GM12878 (cell line): ENCODE data around the gene CNRIP1. TPM values are rescaled to one million over a fixed set of nuclear protein-coding genes. Genes with fewer than 3 reads are reported as not detected.

Experiments
- ATAC-seq: fragments of 200-7000 bp; cut with Tn5 transposase; 3 replicates; pipeline ENCODE4 v1.9.1; 2020; ENCODE audit warnings: mild to moderate bottlenecking, moderate library complexity
- BruUV-seq: library from RNA; stranded (reverse); fragments of 400-500 nt; replicated peaks from 2 replicates; lab custom pipeline; 2021; lab: Mats Ljungman, UMichigan
- CTCF ChIA-PET: fragments of 300-600 bp; sonication (Branson Sonifier 250); formaldehyde crosslinking; extraction: SDS; loops from one replicate; lab custom pipeline; 2021; ENCODE audit warnings: inconsistent platforms; lab: Yijun Ruan, JAX
- POLR2A ChIA-PET: fragments of 350-600 bp; formaldehyde crosslinking; extraction: SDS; loops from one replicate; lab custom pipeline; 2021; ENCODE audit warnings: inconsistent platforms; lab: Charles Lee
- RAD21 ChIA-PET: fragments of 300-600 bp; sonication (Branson Sonifier 250); formaldehyde crosslinking; loops from one replicate; lab custom pipeline; 2023; ENCODE audit warnings: antibody characterized with exemption; ENCODE audit not compliant: unreplicated experiment; lab: Charles Lee
- SMC1A ChIA-PET: fragments of 300-600 bp; sonication (Branson Sonifier 250); formaldehyde crosslinking; loops from one replicate; lab custom pipeline; 2023; ENCODE audit not compliant: unreplicated experiment, uncharacterized antibody; lab: Charles Lee
- DNase-seq: peaks from one replicate; pipeline ENCODE4 v3.0.0-alpha.2; 2011; ENCODE audit warnings: low read depth, low spot score
- FAIRE-seq: peaks from 3 replicates; lab custom pipeline; 2011; peaks lifted over from hg19 to GRCh38; lab: Jason Lieb, UNC
- H2AFZ ChIP-seq: 2 replicates; pipeline ENCODE4 v1.6.0; 2011; ENCODE audit warnings: low read depth, low read length, control low read depth; ENCODE audit not compliant: control insufficient read depth
- H3K27ac ChIP-seq: 2 replicates; pipeline ENCODE4 v1.5.1; 2011; ENCODE audit warnings: control low read depth; ENCODE audit not compliant: control insufficient read depth, insufficient read depth
- H3K27me3 ChIP-seq, 2 experiments: replicated peaks in 1 of 2; 2 replicates each; pipeline versions ENCODE4 v1.6.0 to v1.6.1; 2011; ENCODE audit warnings: low read length in 1 of 2; ENCODE audit not compliant: control insufficient read depth in 2 of 2, insufficient read depth in 2 of 2
- H3K36me3 ChIP-seq, 2 experiments: 2 replicates each; pipeline ENCODE4 v1.5.1; 2011; ENCODE audit warnings: low read length in 1 of 2; ENCODE audit not compliant: control insufficient read depth in 2 of 2, insufficient read depth in 2 of 2
- H3K4me1 ChIP-seq: 2 replicates; pipeline ENCODE4 v1.6.1; 2011; ENCODE audit warnings: mild to moderate bottlenecking, low read length, moderate library complexity, mixed read lengths; ENCODE audit not compliant: control insufficient read depth, insufficient read depth
- H3K4me2 ChIP-seq: 2 replicates; pipeline ENCODE4 v1.6.0; 2011; ENCODE audit warnings: control low read depth; ENCODE audit not compliant: control insufficient read depth, insufficient read depth
- H3K4me3 ChIP-seq: fragments of 200-600 bp; sonication (generic); 2 replicates; pipeline ENCODE4 v1.5.1; 2016
- H3K79me2 ChIP-seq: 2 replicates; pipeline ENCODE4 v1.6.0; 2011; ENCODE audit warnings: low read length; ENCODE audit not compliant: control insufficient read depth, insufficient read depth
- H3K9ac ChIP-seq: 2 replicates; pipeline ENCODE4 v1.8.0; 2011; ENCODE audit warnings: low read length, control low read depth, mixed read lengths; ENCODE audit not compliant: control insufficient read depth, insufficient read depth
- H3K9me3 ChIP-seq: replicated peaks from 3 replicates; pipeline ENCODE4 v1.5.1; 2011; ENCODE audit warnings: mild to moderate bottlenecking, low read length; ENCODE audit not compliant: control insufficient read depth, insufficient read depth
- H4K20me1 ChIP-seq: 2 replicates; pipeline ENCODE4 v1.6.0; 2011; ENCODE audit not compliant: control insufficient read depth, insufficient read depth
- EED ChIP-seq: sonication (generic); IDR thresholded peaks from 2 replicates; pipeline ENCODE4 v1.6.1; 2016; ENCODE audit warnings: antibody characterized with exemption, low read depth
- ESRRA ChIP-seq: IDR thresholded peaks from 2 replicates; pipeline ENCODE4 v1.6.1; 2012; ENCODE audit warnings: mild to moderate bottlenecking, low read length, improper control_type of control experiment
- FOS ChIP-seq: IDR thresholded peaks from 3 replicates; pipeline ENCODE4 v1.6.1; 2011; ENCODE audit warnings: borderline replicate concordance; ENCODE audit not compliant: insufficient read length; ENCODE audit errors: extremely low read depth
- LARP7 ChIP-seq: fragments of 450-650 bp; IDR thresholded peaks from 2 replicates; pipeline ENCODE4 v1.6.1; 2017; ENCODE audit warnings: mild to moderate bottlenecking
- RAD21 ChIP-seq: IDR thresholded peaks from 2 replicates; pipeline ENCODE4 v1.6.1; 2011; ENCODE audit warnings: mild to moderate bottlenecking, low read depth, low read length, moderate library complexity; ENCODE audit not compliant: insufficient read depth
- SMAD1 ChIP-seq: fragments of 450-650 bp; IDR thresholded peaks from 2 replicates; pipeline ENCODE4 v1.6.1; 2018; ENCODE audit warnings: mild to moderate bottlenecking, low read depth; ENCODE audit not compliant: partially characterized antibody
- TCF12 ChIP-seq: IDR thresholded peaks from 2 replicates; pipeline ENCODE4 v1.6.1; 2011; ENCODE audit warnings: low read depth, mild to moderate bottlenecking, low read length
- ZBTB40 ChIP-seq: fragments of 450-650 bp; IDR thresholded peaks from 2 replicates; pipeline ENCODE4 v1.6.1; 2016; ENCODE audit warnings: mild to moderate bottlenecking, moderate library complexity, borderline replicate concordance
- ZZZ3 ChIP-seq: IDR thresholded peaks from 2 replicates; pipeline ENCODE4 v1.6.1; 2011; ENCODE audit warnings: low read depth; ENCODE audit not compliant: control insufficient read depth, insufficient read length
- WGBS: methylation state at CpG from one replicate; pipeline ENCODE4 v1.1.6; 2016; ENCODE audit warnings: low lambda C conversion rate; ENCODE audit not compliant: insufficient replicate concordance, insufficient coverage; ENCODE audit errors: missing lambda C conversion rate; 5-methylcytosine and 5-hydroxymethylcytosine counted together
- in situ Hi-C: fragments of 300-500 bp; cut with MboI; formaldehyde crosslinking; loops from 9 replicates; pipeline ENCODE4 v1.14.3; 2018; ENCODE audit warnings: mixed read lengths
- intact Hi-C: fragments of 100-400 bp; cut with micrococcal nuclease; formaldehyde crosslinking; loops from one replicate; pipeline ENCODE4 v1.14.2; 2022; ENCODE audit not compliant: unreplicated experiment
- polyA plus RNA-seq, 11 experiments: library from polyadenylated mRNA; depleted of rRNA in 4 of 11; unstranded in 6 of 11; stranded (reverse) in 5 of 11; fragments of >200 nt; fragmentation: Nextera tagmentation in 4 of 11; fragmentation: Illumina TruSeq in 1 of 11; extraction: Ambion mirVana in 4 of 11; extraction: Trizol in 1 of 11; gene quantifications; 1 replicate in 1 of 11; 2 replicates in 10 of 11; pipeline versions ENCODE4 v1.2.1 to v1.2.3, GENCODE V29; 2011 to 2016; ENCODE audit warnings: inconsistent platforms in 2 of 11, missing spikeins in 2 of 11, low read depth in 1 of 11
- total RNA-seq, 4 experiments: library from RNA; depleted of rRNA in 3 of 4; stranded (reverse); fragments of >200 nt in 3 of 4; fragmentation: Illumina TruSeq in 1 of 4; extraction: Trizol in 1 of 4; gene quantifications; 2 replicates each; pipeline versions ENCODE4 v1.2.1 to v1.2.3, GENCODE V29; 2013 to 2021
- TF ChIP-seq, protein P1 (sequence below): IDR thresholded peaks from 2 replicates; pipeline ENCODE4 v1.6.1; 2012; ENCODE audit warnings: low read length, inconsistent platforms
- TF ChIP-seq, protein P2 (sequence below), 3 experiments: IDR thresholded peaks in 2 of 3; conservative IDR thresholded peaks in 1 of 3; 2 replicates each; pipeline ENCODE4 v1.5.1; 2011; ENCODE audit warnings: low read depth in 3 of 3, low read length in 3 of 3, mild to moderate bottlenecking in 3 of 3, control low read depth in 2 of 3, moderate library complexity in 2 of 3, inconsistent platforms in 1 of 3, mixed read lengths in 1 of 3; ENCODE audit not compliant: control insufficient read depth in 2 of 3, insufficient read depth in 1 of 3; ENCODE audit errors: extremely low read depth in 1 of 3

The CNRIP1 gene
- total and polyA plus RNA-seq, 10 of the 15 experiments (the other 5 are each of a cell fraction or from before 2014, with no cell fraction given) = not detected

- ChIA-PET CTCF (interaction anchor here (0.7 to 3.2 kb wide), 16 partner anchors 12 to 238 kb away, joined by 3 to 56 read pairs (median 4); no protein-coding TSS in a partner anchor), SMC1A (interaction anchor here (0.9 to 10.7 kb wide), 11 partner anchors 12 to 239 kb away, joined by 3 to 166 read pairs (median 5); no protein-coding TSS in a partner anchor), RAD21 (interaction anchor here (1.3 to 4.5 kb wide), 2 partner anchors 25 to 81 kb away, joined by 3 to 54 read pairs; no protein-coding TSS in a partner anchor), POLR2A (interaction anchor here (2.6 kb wide), 1 partner anchor 81 kb away, joined by 9 read pairs; no protein-coding TSS in a partner anchor)
- DNase-seq = no peak
- Histone ChIP-seq H3K4me3 (no peak overlapping the region), H3K79me2 (peaks cover 24% of the 10 kb centered on the region), H3K36me3 (no peaks in the 10 kb centered on the region), H3K4me1 (peaks cover 21% of the 10 kb centered on the region), H4K20me1 (no peaks in the 10 kb centered on the region), H3K27ac (no peak overlapping the region), H3K27me3 (no peaks in the 10 kb centered on the region), H3K4me2 (no peak overlapping the region), H3K9me3 (no peaks in the 10 kb centered on the region), H3K9ac (no peak overlapping the region), H2AFZ (no peak overlapping the region)
- BruUV-seq = no TSS peak
- intact Hi-C loops = loop anchor here (5.0 kb wide), 1 partner anchor 238 kb away; no protein-coding TSS in a partner anchor
- no peak for ATAC-seq
- in situ Hi-C loops = loop anchor here (5.0 kb wide), 2 partner anchors 82 to 238 kb away; no protein-coding TSS in a partner anchor
- TF ChIP-seq RAD21 (0 out of 2 replicates have a peak, but pooled peaks have one; percentile 11), ESRRA (no peak), SMAD1 (no peak), TCF12 (no peak), LARP7 (no peak), ZBTB40 (no peak), FOS (no peak), EED (no peak), ZZZ3 (no peak)
- TF ChIP-seq, protein P1, sequence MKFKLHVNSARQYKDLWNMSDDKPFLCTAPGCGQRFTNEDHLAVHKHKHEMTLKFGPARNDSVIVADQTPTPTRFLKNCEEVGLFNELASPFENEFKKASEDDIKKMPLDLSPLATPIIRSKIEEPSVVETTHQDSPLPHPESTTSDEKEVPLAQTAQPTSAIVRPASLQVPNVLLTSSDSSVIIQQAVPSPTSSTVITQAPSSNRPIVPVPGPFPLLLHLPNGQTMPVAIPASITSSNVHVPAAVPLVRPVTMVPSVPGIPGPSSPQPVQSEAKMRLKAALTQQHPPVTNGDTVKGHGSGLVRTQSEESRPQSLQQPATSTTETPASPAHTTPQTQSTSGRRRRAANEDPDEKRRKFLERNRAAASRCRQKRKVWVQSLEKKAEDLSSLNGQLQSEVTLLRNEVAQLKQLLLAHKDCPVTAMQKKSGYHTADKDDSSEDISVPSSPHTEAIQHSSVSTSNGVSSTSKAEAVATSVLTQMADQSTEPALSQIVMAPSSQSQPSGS = no peak
- TF ChIP-seq, protein P2, sequence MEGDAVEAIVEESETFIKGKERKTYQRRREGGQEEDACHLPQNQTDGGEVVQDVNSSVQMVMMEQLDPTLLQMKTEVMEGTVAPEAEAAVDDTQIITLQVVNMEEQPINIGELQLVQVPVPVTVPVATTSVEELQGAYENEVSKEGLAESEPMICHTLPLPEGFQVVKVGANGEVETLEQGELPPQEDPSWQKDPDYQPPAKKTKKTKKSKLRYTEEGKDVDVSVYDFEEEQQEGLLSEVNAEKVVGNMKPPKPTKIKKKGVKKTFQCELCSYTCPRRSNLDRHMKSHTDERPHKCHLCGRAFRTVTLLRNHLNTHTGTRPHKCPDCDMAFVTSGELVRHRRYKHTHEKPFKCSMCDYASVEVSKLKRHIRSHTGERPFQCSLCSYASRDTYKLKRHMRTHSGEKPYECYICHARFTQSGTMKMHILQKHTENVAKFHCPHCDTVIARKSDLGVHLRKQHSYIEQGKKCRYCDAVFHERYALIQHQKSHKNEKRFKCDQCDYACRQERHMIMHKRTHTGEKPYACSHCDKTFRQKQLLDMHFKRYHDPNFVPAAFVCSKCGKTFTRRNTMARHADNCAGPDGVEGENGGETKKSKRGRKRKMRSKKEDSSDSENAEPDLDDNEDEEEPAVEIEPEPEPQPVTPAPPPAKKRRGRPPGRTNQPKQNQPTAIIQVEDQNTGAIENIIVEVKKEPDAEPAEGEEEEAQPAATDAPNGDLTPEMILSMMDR (IDR thresholded peaks at IDR 0.05 in 2 of 3, conservative IDR thresholded peaks at IDR 0.05 in 1 of 3; ENCODE audit: control insufficient read depth in 2 of 3, extremely low read depth in 1 of 3, insufficient read depth in 1 of 3, low read depth in 3 of 3, low read length in 3 of 3) = 0 out of 6 replicates have a peak, but pooled peaks of 2 of the 3 experiments have one; percentile 16 to 20
- WGBS = 79% methylated on average over 3 of the region's 3 CpGs
- no peak for FAIRE-seq
Observed at GRCh38 chr2:68359889-68360288, 40.1 kb upstream of the CNRIP1 start.
